GM06990 (cell line): ENCODE results near the gene CDCA5.

ENCODE experiments used
- DNase-seq: peaks from one replicate; pipeline ENCODE4 v3.0.0-alpha.2; 2011; ENCODE audit not compliant: insufficient read length; ENCODE audit errors: extremely low read depth
- H3K27me3 ChIP-seq: replicated peaks from 2 replicates; pipeline ENCODE4 v1.6.0; 2011; ENCODE audit warnings: low read length; ENCODE audit not compliant: control insufficient read depth, insufficient read depth
- H3K36me3 ChIP-seq: 2 replicates; pipeline ENCODE4 v1.5.1; 2011; ENCODE audit warnings: low read length; ENCODE audit not compliant: control insufficient read depth, insufficient read depth
- H3K4me3 ChIP-seq: replicated peaks from 2 replicates; pipeline ENCODE4 v1.5.1; 2011; ENCODE audit warnings: low read depth, mild to moderate bottlenecking, control low read depth, low read length
- CTCF ChIP-seq: IDR thresholded peaks from 2 replicates; pipeline ENCODE4 v1.5.1; 2011; ENCODE audit warnings: low read length, control low read depth, mild to moderate bottlenecking, inconsistent platforms; ENCODE audit not compliant: insufficient read depth, poor library complexity, severe bottlenecking

CDCA5 gene

GRCh38 chr11:65083134-65083833 lies 556 bp downstream of the CDCA5 start:
- Histone ChIP-seq H3K27me3 (no peaks in the 10 kb centered on the region), H3K4me3 (peak overlapping the region; percentile 73), H3K36me3 (peaks cover 25% of the 10 kb centered on the region)
- TF ChIP-seq CTCF: no peak
- DNase-seq: no peak

- H3K27me3 ChIP-seq: no peaks in the 10 kb centered on the region
- DNase-seq: no peak
- no peak for TF ChIP-seq CTCF
- H3K4me3 ChIP-seq: peak overlapping the region; percentile 20
- peaks cover 17% of the 10 kb centered on the region for H3K36me3 ChIP-seq
Measured at GRCh38 chr11:65078786-65079342, 5.0 kb downstream of the CDCA5 start.

- TF ChIP-seq CTCF: peak; percentile 88
- Histone ChIP-seq H3K4me3 (peak overlapping the region; percentile 12), H3K36me3 (peaks cover 17% of the 10 kb centered on the region), H3K27me3 (no peaks in the 10 kb centered on the region)
- DNase-seq: no peak
Measured at GRCh38 chr11:65078151-65078550, 5.7 kb downstream of the CDCA5 start.

- DNase-seq: no peak
Measured at GRCh38 chr11:65077451-65077850, 6.4 kb downstream of the CDCA5 start.

GRCh38 chr11:65072631-65072966 lies 11.2 kb downstream of the CDCA5 start:
- DNase-seq: no peak
- no peak for TF ChIP-seq CTCF
- no peaks in the 10 kb centered on the region for H3K27me3 ChIP-seq
- H3K36me3 ChIP-seq: peaks cover 7% of the 10 kb centered on the region
- H3K4me3 ChIP-seq: no peak overlapping the region

More at GRCh38 chr11:65077451-65077850, 6.4 kb downstream of the CDCA5 start:
- no peaks in the 10 kb centered on the region for H3K27me3 ChIP-seq
- H3K4me3 ChIP-seq: no peak overlapping the region
- no peak for TF ChIP-seq CTCF
- peaks cover 17% of the 10 kb centered on the region for H3K36me3 ChIP-seq
